ENCODE measurements around the gene CDH12. TPM values are rescaled to one million over a fixed set of nuclear protein-coding genes. Genes with fewer than 3 reads are reported as not detected.

Gene CDH12
- total and polyA plus RNA-seq, 10 of the 15 experiments (the other 5 are each of a cell fraction or from before 2014, with no cell fraction given), result 0.03 to 0.16 TPM; not detected in 8

GRCh38 chr5:21893161-21893560 lies 960.0 kb downstream of the CDH12 start (continued):
- TF ChIP-seq RELB (IDR thresholded peaks at IDR 0.05; ENCODE audit: low read depth) (no peak), IKZF1 (conservative IDR thresholded peaks at IDR 0.05) (no peak)

- ChIA-PET CTCF (interaction anchor here (1.0 kb wide), 1 partner anchor 10 kb away, joined by 3 read pairs; no protein-coding TSS in a partner anchor), SMC1A (ENCODE audit: uncharacterized antibody, unreplicated experiment) (interaction anchor here (0.7 kb wide), 1 partner anchor 11 kb away, joined by 4 read pairs; no protein-coding TSS in a partner anchor), RAD21 (ENCODE audit: unreplicated experiment) (no interaction called here), POLR2A (no interaction called here)
- no peak for DNase-seq (ENCODE audit: low read depth, low spot score)
- intact Hi-C loops (cut with micrococcal nuclease; ENCODE audit: unreplicated experiment) (no loop called here), in situ Hi-C loops (cut with MboI) (no loop called here)
- Histone ChIP-seq H3K4me2 (ENCODE audit: control insufficient read depth, insufficient read depth) (no peak overlapping the region), H3K9ac (ENCODE audit: control insufficient read depth, insufficient read depth, low read length) (no peak overlapping the region), H3K4me3 (no peak overlapping the region), H4K20me1 (ENCODE audit: control insufficient read depth, insufficient read depth) (no peaks in the 10 kb centered on the region), H3K79me2 (ENCODE audit: control insufficient read depth, insufficient read depth, low read length) (no peaks in the 10 kb centered on the region), H3K27ac (ENCODE audit: control insufficient read depth, insufficient read depth) (no peak overlapping the region), H3K36me3 (ENCODE audit: control insufficient read depth in 2 of 2, insufficient read depth in 2 of 2, low read length in 1 of 2) (no peaks in the 10 kb centered on the region), H3K27me3 (replicated peaks in 1 of 2; ENCODE audit: control insufficient read depth in 2 of 2, insufficient read depth in 2 of 2, low read length in 1 of 2) (no peaks in the 10 kb centered on the region), H3K4me1 (ENCODE audit: control insufficient read depth, insufficient read depth, low read length) (no peaks in the 10 kb centered on the region), H3K9me3 (replicated peaks; ENCODE audit: control insufficient read depth, insufficient read depth, low read length) (no peaks in the 10 kb centered on the region), H2AFZ (ENCODE audit: control insufficient read depth, low read depth, low read length) (no peak overlapping the region)
- BruUV-seq (replicated peaks), result no TSS peak
- FAIRE-seq, result no peak
- ATAC-seq, result no peak
- 92% methylated on average over 1 of the region's 1 CpG for WGBS (ENCODE audit: insufficient coverage, insufficient replicate concordance, low lambda C conversion rate, missing lambda C conversion rate)
- TF ChIP-seq SP1 (IDR thresholded peaks at IDR 0.05; ENCODE audit: low read depth, low read length) (no peak), KAT2A (conservative IDR thresholded peaks at IDR 0.05; ENCODE audit: control insufficient read depth, low read depth, low read length) (no peak), ZBTB4 (CRISPR knock-in tag; IDR thresholded peaks at IDR 0.05) (no peak), YBX1 (IDR thresholded peaks at IDR 0.05) (no peak), USF1 (IDR thresholded peaks at IDR 0.05; ENCODE audit: borderline replicate concordance, extremely low read length, insufficient read depth, low read depth, low read length) (no peak)
Observed at GRCh38 chr5:21889581-21889980, 963.6 kb downstream of the CDH12 start.

All from GM12878 (cell line).